Fibroblast of the aortic adventitia (primary cell): ENCODE measurements around the gene SLC27A6. TPM values are rescaled to one million over a fixed set of nuclear protein-coding genes. Genes with fewer than 3 reads are reported as not detected.
A peak's percentile ranks its signal among the peaks of the same experiment; 100 is the strongest.

Source experiments
- DNase-seq: peaks from one replicate; pipeline ENCODE4 v3.0.0-alpha.2; 2010; ENCODE audit warnings: low read depth
- H3K4me3 ChIP-seq: 2 replicates; pipeline ENCODE4 v1.5.1; 2011; ENCODE audit warnings: low read depth, mild to moderate bottlenecking, control low read depth, low read length, moderate library complexity
- total RNA-seq: library from RNA; depleted of rRNA; stranded (reverse); fragments of >200 nt; gene quantifications from 2 replicates; pipeline ENCODE4 v1.2.3, GENCODE V29; 2012; ENCODE audit warnings: low replicate concordance
- TF ChIP-seq, protein P1 (sequence below): IDR thresholded peaks from 2 replicates; pipeline ENCODE4 v1.5.1; 2011; ENCODE audit warnings: mild to moderate bottlenecking, low read length, control low read depth, inconsistent platforms; ENCODE audit not compliant: insufficient read depth

SLC27A6 gene
- total RNA-seq, 1 donor = not detected

DNA sequence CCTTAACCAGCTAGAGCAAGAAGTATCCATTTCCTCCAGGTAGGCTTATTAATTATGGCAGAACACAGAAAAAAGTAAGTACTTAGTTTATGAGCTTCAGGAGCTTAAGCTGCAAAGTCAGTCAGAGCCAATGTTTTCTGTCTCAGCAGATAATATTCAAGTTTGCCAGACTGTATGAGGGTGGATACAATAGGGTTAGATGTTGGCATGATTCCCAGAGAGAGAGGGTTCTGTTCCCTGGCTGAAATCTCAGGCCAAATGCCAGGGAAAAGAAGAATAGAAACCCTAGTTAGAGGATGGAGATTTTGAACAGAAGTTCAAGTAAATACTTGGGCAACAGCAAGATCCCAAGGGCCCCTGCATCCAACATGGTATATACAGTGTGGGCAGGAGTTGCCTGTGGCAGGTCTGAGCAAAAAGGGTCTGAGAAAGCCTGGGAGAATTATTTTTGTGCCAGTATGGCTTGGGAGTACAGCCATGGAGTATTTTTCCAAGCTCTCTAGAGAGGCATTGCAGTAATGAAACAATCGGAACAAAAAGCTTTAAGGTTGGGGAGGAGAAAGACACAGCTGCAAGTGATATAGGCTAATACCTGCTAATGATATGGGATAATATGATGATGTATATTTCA lies 98.3 kb downstream of the SLC27A6 start:
- DNase-seq = peak; percentile 72
- TF ChIP-seq, protein P1, sequence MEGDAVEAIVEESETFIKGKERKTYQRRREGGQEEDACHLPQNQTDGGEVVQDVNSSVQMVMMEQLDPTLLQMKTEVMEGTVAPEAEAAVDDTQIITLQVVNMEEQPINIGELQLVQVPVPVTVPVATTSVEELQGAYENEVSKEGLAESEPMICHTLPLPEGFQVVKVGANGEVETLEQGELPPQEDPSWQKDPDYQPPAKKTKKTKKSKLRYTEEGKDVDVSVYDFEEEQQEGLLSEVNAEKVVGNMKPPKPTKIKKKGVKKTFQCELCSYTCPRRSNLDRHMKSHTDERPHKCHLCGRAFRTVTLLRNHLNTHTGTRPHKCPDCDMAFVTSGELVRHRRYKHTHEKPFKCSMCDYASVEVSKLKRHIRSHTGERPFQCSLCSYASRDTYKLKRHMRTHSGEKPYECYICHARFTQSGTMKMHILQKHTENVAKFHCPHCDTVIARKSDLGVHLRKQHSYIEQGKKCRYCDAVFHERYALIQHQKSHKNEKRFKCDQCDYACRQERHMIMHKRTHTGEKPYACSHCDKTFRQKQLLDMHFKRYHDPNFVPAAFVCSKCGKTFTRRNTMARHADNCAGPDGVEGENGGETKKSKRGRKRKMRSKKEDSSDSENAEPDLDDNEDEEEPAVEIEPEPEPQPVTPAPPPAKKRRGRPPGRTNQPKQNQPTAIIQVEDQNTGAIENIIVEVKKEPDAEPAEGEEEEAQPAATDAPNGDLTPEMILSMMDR = no peak
- H3K4me3 ChIP-seq = no peak overlapping the region

DNA sequence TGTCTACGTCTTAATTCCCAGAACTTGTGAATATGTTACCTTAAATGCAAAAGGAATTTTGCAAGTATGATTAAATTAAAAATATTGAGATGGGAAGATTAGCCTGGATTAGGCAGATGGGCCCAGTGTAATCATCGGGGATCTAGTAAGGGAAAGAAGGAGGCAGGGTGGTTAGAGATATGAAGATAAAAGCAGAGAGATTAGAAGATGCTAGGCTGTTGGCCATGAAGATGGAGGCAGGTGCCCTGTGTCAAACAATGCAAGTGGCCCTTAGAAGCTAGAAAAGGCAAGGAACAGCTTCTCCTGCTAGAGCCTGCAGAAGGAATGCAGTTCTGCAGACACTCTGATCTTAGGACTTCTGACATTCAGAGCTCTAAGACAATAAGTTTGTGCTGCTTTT lies 100.4 kb downstream of the SLC27A6 start:
- no peak overlapping the region for H3K4me3 ChIP-seq
- DNase-seq = no peak
- TF ChIP-seq, protein P1 = no peak

DNA sequence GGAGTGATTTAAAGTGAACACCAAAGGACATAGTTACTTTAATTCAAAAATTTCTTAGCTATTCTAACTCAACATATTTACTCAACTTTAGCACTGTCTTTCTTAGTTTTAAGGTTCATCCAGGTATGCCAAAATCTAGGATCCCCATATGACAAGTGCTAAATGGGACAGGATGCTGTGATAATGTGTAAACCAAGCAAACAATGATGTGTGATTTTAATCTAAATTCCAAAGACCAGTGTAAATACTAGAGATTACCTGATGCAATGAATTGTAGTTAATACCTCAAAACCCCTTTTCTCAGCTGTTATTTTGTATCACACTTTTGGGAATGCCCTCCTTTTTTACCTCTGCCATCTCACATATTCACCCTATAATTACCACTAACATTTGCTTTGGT lies 102.5 kb downstream of the SLC27A6 start:
- no peak for DNase-seq
- TF ChIP-seq, protein P1 = no peak
- no peak overlapping the region for H3K4me3 ChIP-seq

DNA sequence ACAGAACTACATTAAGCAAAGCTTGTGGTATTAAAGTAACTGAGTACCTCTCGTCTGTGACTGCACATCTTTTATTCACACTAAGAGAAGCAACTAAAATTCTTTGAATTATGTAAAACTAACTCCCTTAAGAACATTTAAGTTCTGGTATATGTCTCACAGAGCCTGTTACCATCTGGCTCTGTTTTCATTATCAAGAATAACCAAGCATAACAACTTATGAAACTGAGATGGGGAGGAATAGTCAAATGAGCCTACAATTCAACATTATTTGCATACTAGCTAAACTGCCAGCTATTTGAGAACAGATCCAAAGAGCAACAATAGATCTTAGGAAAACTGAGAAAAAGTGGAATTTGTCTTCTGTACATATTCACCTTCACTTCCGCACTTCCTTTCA lies 104.0 kb downstream of the SLC27A6 start:
- no peak overlapping the region for H3K4me3 ChIP-seq
- no peak for DNase-seq
- TF ChIP-seq, protein P1 = no peak

DNA sequence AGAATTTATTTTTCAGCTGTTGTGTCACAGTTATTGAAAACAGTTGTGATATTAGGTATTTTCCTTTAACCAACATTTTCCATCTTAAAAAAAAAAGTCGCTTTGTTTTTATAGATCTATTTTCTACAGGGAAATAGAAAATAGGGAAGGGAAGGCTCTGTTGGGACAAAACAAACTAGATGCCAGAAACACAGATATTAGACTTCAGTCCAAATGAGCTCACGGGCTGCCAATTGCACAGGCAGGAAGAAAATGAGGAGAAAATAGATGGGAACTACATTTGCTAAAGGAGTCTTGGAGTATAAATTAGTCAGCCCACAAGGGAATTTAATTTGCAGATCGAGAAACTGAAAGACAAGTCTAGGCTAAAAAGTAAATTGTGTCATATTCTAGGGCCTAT lies 107.8 kb downstream of the SLC27A6 start:
- no peak overlapping the region for H3K4me3 ChIP-seq
- TF ChIP-seq, protein P1 = no peak
- DNase-seq = no peak

DNA sequence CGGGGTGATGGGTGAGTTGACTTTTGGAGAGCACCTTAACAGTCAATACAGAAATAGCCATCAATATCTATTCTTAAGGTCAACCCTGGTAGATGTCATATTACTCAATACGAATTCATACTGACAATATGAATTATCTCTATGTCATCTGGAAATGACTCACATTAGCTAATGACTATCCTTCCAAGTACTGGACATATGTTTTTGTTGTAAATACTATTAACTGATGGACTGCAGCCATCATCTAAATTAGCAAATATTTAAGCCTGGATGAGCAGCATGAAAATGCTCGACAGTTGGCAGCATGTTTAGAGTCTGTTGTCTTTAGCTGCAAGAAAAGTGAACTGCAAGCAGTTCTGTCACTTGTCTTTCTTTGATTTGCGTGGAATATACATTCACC lies 109.6 kb downstream of the SLC27A6 start:
- no peak overlapping the region for H3K4me3 ChIP-seq
- TF ChIP-seq, protein P1 = no peak
- DNase-seq = no peak
